Fibroblast of lung (primary cell): Measurements from ENCODE around the gene CDH10.

Experiments
- CTCF ChIP-seq, 2 donors: IDR thresholded peaks in 1 of 2; conservative IDR thresholded peaks in 1 of 2; 1 replicate in 1 of 2; 2 replicates in 1 of 2; pipeline ENCODE4 v1.5.1; 2011 to 2012; ENCODE audit warnings: low read length in 2 of 2, control low read depth in 1 of 2, inconsistent platforms in 1 of 2, low read depth in 1 of 2, mild to moderate bottlenecking in 1 of 2
- EZH2 ChIP-seq: IDR thresholded peaks from 2 replicates; pipeline ENCODE4 v1.5.1; 2012; ENCODE audit warnings: low read length, control low read depth, mild to moderate bottlenecking; ENCODE audit errors: missing control alignments

- TF ChIP-seq CTCF (conservative IDR thresholded peaks at IDR 0.05 in 1 of 2, IDR thresholded peaks at IDR 0.05 in 1 of 2; ENCODE audit: low read depth in 1 of 2, low read length in 2 of 2) (no peak), EZH2 (no peak)
Observed at GRCh38 chr5:24693609-24694008, 48.8 kb upstream of the CDH10 start.
